Spleen (tissue), 7 donors: ENCODE data around the gene IFIT1.

Source experiments
- CTCF ChIP-seq, 11 experiments: fragments of 200-600 bp in 7 of 11; fragments of 450-650 bp in 4 of 11; sonication (generic) in 4 of 11; IDR thresholded peaks in 8 of 11; conservative IDR thresholded peaks in 3 of 11; 1 replicate in 7 of 11; 2 replicates in 4 of 11; pipeline versions ENCODE4 v1.4.0 to v1.8.0; 2016 to 2021; ENCODE audit warnings: antibody characterized with exemption in 11 of 11, inconsistent platforms in 4 of 11, mild to moderate bottlenecking in 1 of 11
- POLR2A ChIP-seq, 3 donors: fragments of 450-650 bp; IDR thresholded peaks; one replicate each; pipeline ENCODE4 v1.5.1; 2017; ENCODE audit warnings: antibody characterized with exemption in 3 of 3, mild to moderate bottlenecking in 1 of 3
- POLR2AphosphoS5 ChIP-seq, 3 donors: sonication (generic); formaldehyde crosslinking; IDR thresholded peaks; one replicate each; pipeline ENCODE4 v1.5.1; 2017; ENCODE audit warnings: antibody characterized with exemption in 3 of 3
- donor health status: DM: no; HTN: no; CAD: no; lungs with moderate emphysema.
- donor health status: DM: no; HTN: no; CAD: no.
- donor health status: DM: no; HTN: no; CAD: no.

- TF ChIP-seq CTCF (IDR thresholded peaks at IDR 0.05 in 8 of 11, conservative IDR thresholded peaks at IDR 0.05 in 3 of 11), result no peak
- no peak for TF ChIP-seq POLR2A (IDR thresholded peaks at IDR 0.05)
- no peak for TF ChIP-seq POLR2AphosphoS5 (IDR thresholded peaks at IDR 0.05)
Observed at GRCh38 chr10:89442289-89442688, 49.9 kb downstream of the IFIT1 start.
